ENCODE results near the gene PCDH1.
"Not testable (repeated sequence)": the region's sequence is repeated elsewhere in the genome, so short reads cannot be mapped to it uniquely, and the experiment has no call there.

PCDH1 gene

GRCh38 chr5:141826674-141827073 is 51.5 kb downstream of the PCDH1 start:
- DNase-seq: no peak

- DNase-seq: no peak
Observed at GRCh38 chr5:141825791-141826560, 52.2 kb downstream of the PCDH1 start.

- DNase-seq: no peak
Observed at GRCh38 chr5:141825241-141825671, 53.0 kb downstream of the PCDH1 start.

GRCh38 chr5:141824717-141825116 is 53.5 kb downstream of the PCDH1 start:
- no peak for DNase-seq

GRCh38 chr5:141823056-141823455 is 55.2 kb downstream of the PCDH1 start:
- DNase-seq: no peak

- DNase-seq: no peak
Observed at GRCh38 chr5:141822144-141822543, 56.1 kb downstream of the PCDH1 start.

- no peak for DNase-seq
Observed at GRCh38 chr5:141821430-141821925, 56.7 kb downstream of the PCDH1 start.

GRCh38 chr5:141820686-141821085 is 57.5 kb downstream of the PCDH1 start:
- not testable (repeated sequence) for DNase-seq

- DNase-seq: no peak
Observed at GRCh38 chr5:141817631-141818030, 60.6 kb downstream of the PCDH1 start.

GRCh38 chr5:141816598-141817399 is 61.4 kb downstream of the PCDH1 start:
- no peak for DNase-seq

- DNase-seq: no peak
Observed at GRCh38 chr5:141815796-141816180, 62.4 kb downstream of the PCDH1 start.

GRCh38 chr5:141815051-141815795 is 63.0 kb downstream of the PCDH1 start:
- DNase-seq: no peak

- DNase-seq: peak; percentile 24 to 45
Observed at GRCh38 chr5:141814064-141814964, 63.9 kb downstream of the PCDH1 start.

- no peak for DNase-seq
Observed at GRCh38 chr5:141812512-141812911, 65.7 kb downstream of the PCDH1 start.

- peak; percentile 14 to 19 for DNase-seq
Observed at GRCh38 chr5:141811287-141812155, 66.7 kb downstream of the PCDH1 start.

GRCh38 chr5:141810702-141811101 is 67.5 kb downstream of the PCDH1 start:
- DNase-seq: no peak

- no peak for DNase-seq
Observed at GRCh38 chr5:141809380-141810096, 68.7 kb downstream of the PCDH1 start.

GRCh38 chr5:141808857-141809256 is 69.4 kb downstream of the PCDH1 start:
- DNase-seq: no peak

GRCh38 chr5:141807732-141808131 is 70.5 kb downstream of the PCDH1 start:
- no peak for DNase-seq

GRCh38 chr5:141807329-141807728 is 70.9 kb downstream of the PCDH1 start:
- DNase-seq: no peak
